GM21576 (cell line): ENCODE data around the gene PDE3B.
"Not testable (repeated sequence)": the region's sequence is repeated elsewhere in the genome, so short reads cannot be mapped to it uniquely, and the experiment has no call there.

Source experiments
- ATAC-seq: cut with Tn5 transposase; IDR thresholded peaks from one replicate; pipeline ENCODE4 v1.9.1; 2021; ENCODE audit warnings: mild to moderate bottlenecking, moderate library complexity; ENCODE audit not compliant: unreplicated experiment

The PDE3B gene

GRCh38 chr11:14741195-14741594 lies 97.6 kb downstream of the PDE3B start:
- ATAC-seq = no peak

GRCh38 chr11:14742849-14743559 lies 99.4 kb downstream of the PDE3B start:
- ATAC-seq = no peak

- not testable (repeated sequence) for ATAC-seq
These were observed 100.1 kb downstream of the PDE3B start for GRCh38 chr11:14743667-14744066.

- ATAC-seq = no peak
These were observed 103.3 kb downstream of the PDE3B start for GRCh38 chr11:14746857-14747395.

GRCh38 chr11:14748090-14748489 lies 104.5 kb downstream of the PDE3B start:
- no peak for ATAC-seq

GRCh38 chr11:14750911-14751310 lies 107.3 kb downstream of the PDE3B start:
- no peak for ATAC-seq

- no peak for ATAC-seq
These were observed 108.4 kb downstream of the PDE3B start for GRCh38 chr11:14751975-14752407.

GRCh38 chr11:14755140-14755539 lies 111.5 kb downstream of the PDE3B start:
- no peak for ATAC-seq

GRCh38 chr11:14756349-14756748 lies 112.7 kb downstream of the PDE3B start:
- no peak for ATAC-seq

- ATAC-seq = not testable (repeated sequence)
These were observed 115.9 kb downstream of the PDE3B start for GRCh38 chr11:14759300-14760012.

GRCh38 chr11:14764179-14764578 lies 120.6 kb downstream of the PDE3B start:
- ATAC-seq = no peak

GRCh38 chr11:14764579-14765527 lies 121.2 kb downstream of the PDE3B start:
- peak; percentile 94 for ATAC-seq

- ATAC-seq = no peak
These were observed 123.0 kb downstream of the PDE3B start for GRCh38 chr11:14766585-14766984.

GRCh38 chr11:14768526-14769188 lies 125.1 kb downstream of the PDE3B start:
- ATAC-seq = peak; percentile 64

- no peak for ATAC-seq
These were observed 130.2 kb downstream of the PDE3B start for GRCh38 chr11:14773755-14774154.

GRCh38 chr11:14774721-14775120 lies 131.1 kb downstream of the PDE3B start:
- no peak for ATAC-seq

- no peak for ATAC-seq
These were observed 132.3 kb downstream of the PDE3B start for GRCh38 chr11:14775897-14776296.

- not testable (repeated sequence) for ATAC-seq
These were observed 134.9 kb downstream of the PDE3B start for GRCh38 chr11:14778460-14778859.

- ATAC-seq = no peak
These were observed 140.2 kb downstream of the PDE3B start for GRCh38 chr11:14783788-14784187.

GRCh38 chr11:14784230-14784629 lies 140.6 kb downstream of the PDE3B start:
- no peak for ATAC-seq
